Measurements from ENCODE around the gene GPR85. TPM values are rescaled to one million over a fixed set of nuclear protein-coding genes. Genes with fewer than 3 reads are reported as not detected.
"Not testable (repeated sequence)": the region's sequence is repeated elsewhere in the genome, so short reads cannot be mapped to it uniquely, and the experiment has no call there.

Gene GPR85
- total RNA-seq, 2 donors from 2014 or later = 0.26 to 0.33 TPM

DNA sequence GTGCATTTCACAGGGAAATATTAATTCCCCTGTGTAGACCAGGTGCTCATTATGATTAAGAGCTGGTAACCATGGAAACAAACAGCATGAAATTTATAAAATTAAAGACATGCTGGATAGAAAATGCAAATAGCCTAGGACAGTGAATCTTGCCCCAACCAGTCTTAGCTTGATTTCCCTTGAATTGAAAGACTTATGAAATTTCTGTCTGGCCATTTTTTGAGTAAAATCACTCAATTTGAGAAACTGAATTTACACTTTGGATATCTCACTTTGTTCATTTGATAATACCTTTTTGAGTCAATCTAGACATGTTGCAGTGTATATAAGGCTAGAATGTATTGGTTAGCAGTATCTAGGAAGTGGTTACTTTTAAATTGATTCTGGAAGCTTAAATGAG is 36.1 kb upstream of the GPR85 start:
- ATAC-seq = no peak
- Histone ChIP-seq H3K36me3 (replicated peaks in 1 of 2; ENCODE audit: insufficient read depth in 1 of 2, low read depth in 2 of 2) (no peaks in the 10 kb centered on the region), H3K4me3 (no peak overlapping the region), H3K27me3 (no peaks in the 10 kb centered on the region), H3K27ac (no peak overlapping the region), H3K4me1 (peaks cover 5% of the 10 kb centered on the region), H3K9me3 (no peaks in the 10 kb centered on the region)
- intact Hi-C loops (cut with DNase I) = no loop called here
- DNase-seq = no peak
- TF ChIP-seq, protein P1, sequence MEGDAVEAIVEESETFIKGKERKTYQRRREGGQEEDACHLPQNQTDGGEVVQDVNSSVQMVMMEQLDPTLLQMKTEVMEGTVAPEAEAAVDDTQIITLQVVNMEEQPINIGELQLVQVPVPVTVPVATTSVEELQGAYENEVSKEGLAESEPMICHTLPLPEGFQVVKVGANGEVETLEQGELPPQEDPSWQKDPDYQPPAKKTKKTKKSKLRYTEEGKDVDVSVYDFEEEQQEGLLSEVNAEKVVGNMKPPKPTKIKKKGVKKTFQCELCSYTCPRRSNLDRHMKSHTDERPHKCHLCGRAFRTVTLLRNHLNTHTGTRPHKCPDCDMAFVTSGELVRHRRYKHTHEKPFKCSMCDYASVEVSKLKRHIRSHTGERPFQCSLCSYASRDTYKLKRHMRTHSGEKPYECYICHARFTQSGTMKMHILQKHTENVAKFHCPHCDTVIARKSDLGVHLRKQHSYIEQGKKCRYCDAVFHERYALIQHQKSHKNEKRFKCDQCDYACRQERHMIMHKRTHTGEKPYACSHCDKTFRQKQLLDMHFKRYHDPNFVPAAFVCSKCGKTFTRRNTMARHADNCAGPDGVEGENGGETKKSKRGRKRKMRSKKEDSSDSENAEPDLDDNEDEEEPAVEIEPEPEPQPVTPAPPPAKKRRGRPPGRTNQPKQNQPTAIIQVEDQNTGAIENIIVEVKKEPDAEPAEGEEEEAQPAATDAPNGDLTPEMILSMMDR (IDR thresholded peaks at IDR 0.05) = no peak
- TF ChIP-seq POLR2A (IDR thresholded peaks at IDR 0.05) = no peak

DNA sequence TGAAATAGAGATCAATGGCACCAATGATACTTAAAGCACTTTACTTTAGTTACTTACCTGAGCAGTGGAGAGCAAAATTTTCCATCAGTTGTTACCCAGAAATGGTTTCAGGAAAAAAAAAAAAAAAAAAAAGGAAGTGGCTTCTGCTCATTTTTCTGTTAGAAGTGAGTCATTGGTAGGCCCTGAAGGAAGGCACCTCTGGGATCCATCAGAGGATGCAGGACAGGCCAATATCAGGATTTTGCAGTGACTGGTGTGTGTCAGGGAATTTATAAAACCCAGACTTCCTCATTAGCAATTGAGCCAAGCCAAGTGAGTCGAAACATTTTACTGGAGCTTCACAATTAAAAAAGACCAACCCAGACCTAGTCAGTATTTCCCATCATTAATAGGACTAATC is 34.0 kb upstream of the GPR85 start:
- WGBS, 2 donors = 71% methylated on average over 1 of the region's 1 CpG
- Histone ChIP-seq H3K9me3 (no peaks in the 10 kb centered on the region), H3K27me3 (no peaks in the 10 kb centered on the region), H3K4me1 (peaks cover 5% of the 10 kb centered on the region), H3K27ac (no peak overlapping the region), H3K36me3 (replicated peaks in 1 of 2; ENCODE audit: insufficient read depth in 1 of 2, low read depth in 2 of 2) (no peaks in the 10 kb centered on the region), H3K4me3 (no peak overlapping the region)
- DNase-seq (no peak), ATAC-seq (no peak)
- TF ChIP-seq, protein P1 (IDR thresholded peaks at IDR 0.05) = no peak
- no peak for TF ChIP-seq POLR2A (IDR thresholded peaks at IDR 0.05)
- intact Hi-C loops (cut with DNase I) = no loop called here

DNA sequence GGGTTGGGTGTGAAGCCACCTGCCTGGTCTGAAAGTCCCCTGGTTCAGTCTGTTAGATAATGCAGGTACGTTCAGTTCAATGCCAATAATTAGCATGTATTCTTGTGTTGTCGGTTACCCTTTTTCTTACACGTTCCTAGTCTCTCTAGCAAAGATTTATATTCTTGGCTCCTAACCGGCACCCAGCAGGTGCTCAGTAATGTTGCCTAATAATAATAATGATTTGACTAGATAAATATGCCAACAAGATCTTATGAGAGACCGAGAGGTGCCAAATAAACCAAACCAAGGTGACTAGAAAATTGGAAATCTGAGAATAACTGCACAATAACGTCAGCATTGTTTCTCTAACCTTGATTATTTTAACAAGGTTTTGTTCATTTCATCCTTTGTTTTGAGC is 32.8 kb upstream of the GPR85 start:
- no peaks in the 10 kb centered on the region for H3K9me3 ChIP-seq
- DNase-seq (no peak), ATAC-seq (no peak)
- intact Hi-C loops (cut with DNase I) = no loop called here
- WGBS, 2 donors = 37 to 52% methylated on average over 6 of the region's 6 CpGs
- H3K36me3 ChIP-seq (replicated peaks in 1 of 2; ENCODE audit: insufficient read depth in 1 of 2, low read depth in 2 of 2) = no peaks in the 10 kb centered on the region
- no peak overlapping the region for H3K4me3 ChIP-seq
- H3K27ac ChIP-seq = no peak overlapping the region
- no peaks in the 10 kb centered on the region for H3K27me3 ChIP-seq
- TF ChIP-seq, protein P1 (IDR thresholded peaks at IDR 0.05) = no peak
- no peak for TF ChIP-seq POLR2A (IDR thresholded peaks at IDR 0.05)
- peaks cover 5% of the 10 kb centered on the region for H3K4me1 ChIP-seq

DNA sequence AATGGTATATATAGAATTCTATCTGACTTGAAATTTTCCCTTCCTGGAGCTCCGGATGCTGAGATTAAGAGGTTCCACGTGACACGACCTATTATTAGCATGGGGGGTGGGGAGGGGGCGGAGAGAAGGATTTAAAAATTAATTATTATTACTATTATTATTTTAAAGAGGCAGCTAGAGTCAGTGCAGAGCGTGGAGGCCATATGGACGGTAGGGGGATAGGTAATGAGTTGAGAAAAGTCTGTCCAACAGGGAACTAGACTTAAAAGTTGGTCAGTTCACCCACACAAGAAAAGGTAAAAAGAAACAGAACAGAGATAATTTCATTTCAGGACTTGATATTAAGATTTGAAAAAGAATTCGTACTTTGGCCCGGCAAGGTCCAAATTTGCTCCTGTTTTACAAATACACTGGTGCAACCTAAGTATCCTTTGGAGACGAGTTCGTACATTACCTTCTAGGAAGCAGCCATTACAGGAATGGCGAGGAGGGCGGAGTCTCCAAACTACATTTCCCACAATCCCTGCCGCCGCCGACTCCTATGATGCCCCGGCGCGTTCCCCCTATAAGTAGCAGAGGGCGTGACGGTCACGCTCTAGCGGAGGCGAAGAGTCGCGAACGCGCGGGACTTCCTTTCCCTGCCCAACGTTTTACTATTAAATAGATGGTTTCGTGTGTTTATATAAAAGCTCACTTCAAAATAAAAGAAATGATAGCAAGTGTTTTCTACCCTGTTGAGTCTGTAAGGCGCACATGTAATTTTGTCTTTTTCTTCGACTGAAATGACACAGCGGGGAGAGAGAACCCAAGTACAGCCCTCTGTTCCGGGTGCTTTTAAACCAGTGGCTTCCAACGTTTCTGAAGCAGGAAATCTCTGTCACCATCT is 31.7 kb upstream of the GPR85 start, which contains the start of gene SMIM30:
SMIM30 (minus strand) TSS at position 481 of the 886 bp plus-strand sequence. CDS start 976 bp downstream, outside the sequence.
- peaks cover 5% of the 10 kb centered on the region for H3K4me1 ChIP-seq
- H3K9me3 ChIP-seq = no peaks in the 10 kb centered on the region
- ATAC-seq (peak; percentile 100), DNase-seq (peak; percentile 91 to 95 (median 94))
- intact Hi-C loops (cut with DNase I) = no loop called here
- H3K27me3 ChIP-seq = no peaks in the 10 kb centered on the region
- peak within 1 kb of the TSS; percentile 8 to 75 for H3K4me3 ChIP-seq
- no peaks in the 10 kb centered on the region for H3K36me3 ChIP-seq (replicated peaks in 1 of 2; ENCODE audit: insufficient read depth in 1 of 2, low read depth in 2 of 2)
- TF ChIP-seq POLR2A (IDR thresholded peaks at IDR 0.05) = peak; percentile 64 to 92 (median 90)
- TF ChIP-seq, protein P1 (IDR thresholded peaks at IDR 0.05) = peak in 1 of 7 experiments; percentile 17
- 0% methylated on average over 34 to 35 of the region's 35 CpGs for WGBS, 2 donors
- H3K27ac ChIP-seq = peak within 1 kb of the TSS in 3 of 4 donors; percentile 36 to 78 (median 60)

DNA sequence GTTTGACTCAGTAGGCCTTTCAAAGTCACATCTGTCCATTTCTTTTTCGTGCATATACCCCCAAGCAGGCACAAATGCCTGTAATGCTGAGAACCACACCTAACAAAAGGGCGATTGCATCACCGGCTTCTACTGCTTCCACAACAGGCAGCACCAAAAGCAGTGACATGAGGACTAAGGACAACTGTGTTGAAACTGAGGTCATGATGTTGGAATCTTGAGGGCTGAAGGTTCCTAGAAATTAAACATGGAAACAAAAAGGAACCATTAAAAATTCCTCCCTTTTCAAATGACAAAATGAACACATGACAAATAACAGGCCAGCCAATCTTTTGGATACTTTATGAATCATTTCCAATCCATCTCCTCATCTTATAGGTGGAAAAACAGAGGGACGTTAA is 30.7 kb upstream of the GPR85 start:
- intact Hi-C loops (cut with DNase I); H3K4me3 ChIP-seq; H3K27me3 ChIP-seq; H3K27ac ChIP-seq; H3K4me1 ChIP-seq; H3K36me3 ChIP-seq (replicated peaks in 1 of 2; ENCODE audit: insufficient read depth in 1 of 2, low read depth in 2 of 2); ATAC-seq; H3K9me3 ChIP-seq: not testable (repeated sequence)
- WGBS, 2 donors = 69 to 82% methylated on average over 4 of the region's 4 CpGs
- peak in 1 of 4 donors; percentile 6 for DNase-seq

Data from body of pancreas (tissue), 4 donors.